ENCODE measurements around the gene PLAAT5.

The PLAAT5 gene

GRCh38 chr11:63508745-63509144 is 17.8 kb upstream of the PLAAT5 start:
- H3K9me3 ChIP-seq (ENCODE audit: control insufficient read depth, low read length), result no peaks in the 10 kb centered on the region
- H3K4me1 ChIP-seq (ENCODE audit: control insufficient read depth, insufficient read depth, low read length), result peaks cover 30% of the 10 kb centered on the region
- no peaks in the 10 kb centered on the region for H3K27me3 ChIP-seq (ENCODE audit: control insufficient read depth, insufficient read depth, low read length)
- no peak overlapping the region for H3K9ac ChIP-seq (ENCODE audit: low read length)
- no peaks in the 10 kb centered on the region for H3K36me3 ChIP-seq (ENCODE audit: control insufficient read depth, insufficient read depth, low read length)
- H3K4me3 ChIP-seq (ENCODE audit: low read length), result no peak overlapping the region

- Histone ChIP-seq H3K9ac (ENCODE audit: low read length) (no peak overlapping the region), H3K9me3 (ENCODE audit: control insufficient read depth, low read length) (no peaks in the 10 kb centered on the region), H3K4me1 (ENCODE audit: control insufficient read depth, insufficient read depth, low read length) (peaks cover 38% of the 10 kb centered on the region), H3K4me3 (ENCODE audit: low read length) (no peak overlapping the region), H3K27me3 (ENCODE audit: control insufficient read depth, insufficient read depth, low read length) (no peaks in the 10 kb centered on the region), H3K36me3 (ENCODE audit: control insufficient read depth, insufficient read depth, low read length) (no peaks in the 10 kb centered on the region)
These were observed 17.0 kb upstream of the PLAAT5 start for GRCh38 chr11:63508009-63508408.

- H3K4me3 ChIP-seq (ENCODE audit: low read length), result no peak overlapping the region
- H3K9me3 ChIP-seq (ENCODE audit: control insufficient read depth, low read length), result no peaks in the 10 kb centered on the region
- H3K4me1 ChIP-seq (ENCODE audit: control insufficient read depth, insufficient read depth, low read length), result peaks cover 43% of the 10 kb centered on the region
- no peak overlapping the region for H3K9ac ChIP-seq (ENCODE audit: low read length)
- no peaks in the 10 kb centered on the region for H3K27me3 ChIP-seq (ENCODE audit: control insufficient read depth, insufficient read depth, low read length)
- no peaks in the 10 kb centered on the region for H3K36me3 ChIP-seq (ENCODE audit: control insufficient read depth, insufficient read depth, low read length)
These were observed 16.5 kb upstream of the PLAAT5 start for GRCh38 chr11:63507511-63507910.

- Histone ChIP-seq H3K4me3 (ENCODE audit: low read length) (no peak overlapping the region), H3K4me1 (ENCODE audit: control insufficient read depth, insufficient read depth, low read length) (peaks cover 48% of the 10 kb centered on the region), H3K27me3 (ENCODE audit: control insufficient read depth, insufficient read depth, low read length) (no peaks in the 10 kb centered on the region), H3K9ac (ENCODE audit: low read length) (no peak overlapping the region), H3K9me3 (ENCODE audit: control insufficient read depth, low read length) (no peaks in the 10 kb centered on the region), H3K36me3 (ENCODE audit: control insufficient read depth, insufficient read depth, low read length) (no peaks in the 10 kb centered on the region)
These were observed 15.9 kb upstream of the PLAAT5 start for GRCh38 chr11:63506876-63507275.

- Histone ChIP-seq H3K9me3 (ENCODE audit: control insufficient read depth, low read length) (no peaks in the 10 kb centered on the region), H3K4me3 (ENCODE audit: low read length) (no peak within 1 kb of the TSS), H3K4me1 (ENCODE audit: control insufficient read depth, insufficient read depth, low read length) (peaks cover 48% of the 10 kb centered on the region), H3K36me3 (ENCODE audit: control insufficient read depth, insufficient read depth, low read length) (no peaks in the 10 kb centered on the region), H3K9ac (ENCODE audit: low read length) (no peak within 1 kb of the TSS), H3K27me3 (ENCODE audit: control insufficient read depth, insufficient read depth, low read length) (no peaks in the 10 kb centered on the region)
These were observed 15.0 kb upstream of the PLAAT5 start, which contains the start of gene LGALS12 for GRCh38 chr11:63505857-63506528. TSS of gene LGALS12 (plus strand) at chr11:63506084. CDS start at chr11:63506459, 375 bp downstream.

- H3K9ac ChIP-seq (ENCODE audit: low read length), result no peak overlapping the region
- H3K4me3 ChIP-seq (ENCODE audit: low read length), result no peak overlapping the region
- H3K4me1 ChIP-seq (ENCODE audit: control insufficient read depth, insufficient read depth, low read length), result peaks cover 41% of the 10 kb centered on the region
- H3K27me3 ChIP-seq (ENCODE audit: control insufficient read depth, insufficient read depth, low read length), result no peaks in the 10 kb centered on the region
- no peaks in the 10 kb centered on the region for H3K36me3 ChIP-seq (ENCODE audit: control insufficient read depth, insufficient read depth, low read length)
- no peaks in the 10 kb centered on the region for H3K9me3 ChIP-seq (ENCODE audit: control insufficient read depth, low read length)
These were observed 14.1 kb upstream of the PLAAT5 start for GRCh38 chr11:63504933-63505586.

- H3K36me3 ChIP-seq (ENCODE audit: control insufficient read depth, insufficient read depth, low read length), result no peaks in the 10 kb centered on the region
- H3K27me3 ChIP-seq (ENCODE audit: control insufficient read depth, insufficient read depth, low read length), result no peaks in the 10 kb centered on the region
- H3K4me3 ChIP-seq (ENCODE audit: low read length), result no peak overlapping the region
- H3K9ac ChIP-seq (ENCODE audit: low read length), result no peak overlapping the region
- H3K9me3 ChIP-seq (ENCODE audit: control insufficient read depth, low read length), result no peaks in the 10 kb centered on the region
- H3K4me1 ChIP-seq (ENCODE audit: control insufficient read depth, insufficient read depth, low read length), result peaks cover 41% of the 10 kb centered on the region
These were observed 13.1 kb upstream of the PLAAT5 start for GRCh38 chr11:63504054-63504453.

GRCh38 chr11:63503492-63503891 is 12.5 kb upstream of the PLAAT5 start:
- peaks cover 41% of the 10 kb centered on the region for H3K4me1 ChIP-seq (ENCODE audit: control insufficient read depth, insufficient read depth, low read length)
- no peaks in the 10 kb centered on the region for H3K9me3 ChIP-seq (ENCODE audit: control insufficient read depth, low read length)
- H3K9ac ChIP-seq (ENCODE audit: low read length), result no peak overlapping the region

GRCh38 chr11:63502252-63502820 is 11.4 kb upstream of the PLAAT5 start:
- Histone ChIP-seq H3K9me3 (ENCODE audit: control insufficient read depth, low read length) (no peaks in the 10 kb centered on the region), H3K27me3 (ENCODE audit: control insufficient read depth, insufficient read depth, low read length) (no peaks in the 10 kb centered on the region), H3K36me3 (ENCODE audit: control insufficient read depth, insufficient read depth, low read length) (no peaks in the 10 kb centered on the region), H3K4me3 (ENCODE audit: low read length) (no peak overlapping the region), H3K4me1 (ENCODE audit: control insufficient read depth, insufficient read depth, low read length) (peaks cover 41% of the 10 kb centered on the region), H3K9ac (ENCODE audit: low read length) (no peak overlapping the region)

More at GRCh38 chr11:63503492-63503891, 12.5 kb upstream of the PLAAT5 start:
- no peak overlapping the region for H3K4me3 ChIP-seq (ENCODE audit: low read length)
- no peaks in the 10 kb centered on the region for H3K36me3 ChIP-seq (ENCODE audit: control insufficient read depth, insufficient read depth, low read length)
- H3K27me3 ChIP-seq (ENCODE audit: control insufficient read depth, insufficient read depth, low read length), result no peaks in the 10 kb centered on the region

- Histone ChIP-seq H3K4me1 (ENCODE audit: control insufficient read depth, insufficient read depth, low read length) (peaks cover 41% of the 10 kb centered on the region), H3K36me3 (ENCODE audit: control insufficient read depth, insufficient read depth, low read length) (no peaks in the 10 kb centered on the region), H3K9me3 (ENCODE audit: control insufficient read depth, low read length) (no peaks in the 10 kb centered on the region), H3K27me3 (ENCODE audit: control insufficient read depth, insufficient read depth, low read length) (no peaks in the 10 kb centered on the region), H3K4me3 (ENCODE audit: low read length) (no peak overlapping the region), H3K9ac (ENCODE audit: low read length) (no peak overlapping the region)
These were observed 10.3 kb upstream of the PLAAT5 start for GRCh38 chr11:63501236-63501635.

- Histone ChIP-seq H3K4me3 (ENCODE audit: low read length) (no peak overlapping the region), H3K9me3 (ENCODE audit: control insufficient read depth, low read length) (no peaks in the 10 kb centered on the region), H3K27me3 (ENCODE audit: control insufficient read depth, insufficient read depth, low read length) (no peaks in the 10 kb centered on the region), H3K36me3 (ENCODE audit: control insufficient read depth, insufficient read depth, low read length) (no peaks in the 10 kb centered on the region), H3K9ac (ENCODE audit: low read length) (no peak overlapping the region), H3K4me1 (ENCODE audit: control insufficient read depth, insufficient read depth, low read length) (peaks cover 29% of the 10 kb centered on the region)
These were observed 8.9 kb upstream of the PLAAT5 start for GRCh38 chr11:63499874-63500273.

- no peaks in the 10 kb centered on the region for H3K9me3 ChIP-seq (ENCODE audit: control insufficient read depth, low read length)
- no peak overlapping the region for H3K9ac ChIP-seq (ENCODE audit: low read length)
- peaks cover 12% of the 10 kb centered on the region for H3K27me3 ChIP-seq (ENCODE audit: control insufficient read depth, insufficient read depth, low read length)
- H3K36me3 ChIP-seq (ENCODE audit: control insufficient read depth, insufficient read depth, low read length), result no peaks in the 10 kb centered on the region
- H3K4me3 ChIP-seq (ENCODE audit: low read length), result no peak overlapping the region
- H3K4me1 ChIP-seq (ENCODE audit: control insufficient read depth, insufficient read depth, low read length), result peaks cover 12% of the 10 kb centered on the region
These were observed 4.0 kb upstream of the PLAAT5 start for GRCh38 chr11:63494975-63495374.

Data from mucosa of stomach (tissue), 1 donor.